ENCODE measurements around the gene TMEM150B.

DNA sequence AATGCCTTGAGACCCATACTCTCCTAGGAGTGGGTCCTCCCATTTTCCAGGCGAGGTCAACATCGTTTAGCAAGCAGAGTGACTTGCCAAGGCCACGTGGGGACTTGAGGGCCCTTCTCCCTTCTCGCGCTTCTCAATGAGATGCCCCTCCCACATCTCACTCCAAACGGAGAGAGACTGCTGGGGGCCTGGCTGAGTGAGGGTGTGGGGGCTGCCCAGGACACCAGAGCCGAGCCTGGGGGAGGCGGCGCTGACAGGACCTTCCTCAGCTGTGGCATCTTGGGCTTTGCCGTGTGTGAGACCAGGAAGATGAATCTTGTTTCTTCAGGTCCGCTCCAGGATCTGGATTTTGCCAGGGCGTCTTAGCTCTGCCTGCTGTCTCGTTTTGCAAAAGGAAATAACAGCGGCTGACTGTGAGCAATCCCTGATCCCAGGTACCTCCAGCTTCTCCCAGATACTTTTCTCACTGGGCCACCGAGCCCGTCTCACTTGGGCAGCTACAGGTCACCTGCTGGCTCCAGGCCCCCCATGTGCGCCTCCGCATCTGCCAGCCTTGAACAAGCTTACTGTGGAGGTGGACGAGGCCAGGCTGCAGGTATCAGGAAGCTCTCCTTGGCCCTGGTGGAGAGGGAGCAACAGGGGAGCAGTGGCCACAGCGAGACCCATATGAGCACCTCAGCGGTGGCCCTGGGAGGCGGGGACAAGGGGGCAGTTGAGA lies 23.3 kb upstream of the TMEM150B start:
- TF ChIP-seq, protein P1, sequence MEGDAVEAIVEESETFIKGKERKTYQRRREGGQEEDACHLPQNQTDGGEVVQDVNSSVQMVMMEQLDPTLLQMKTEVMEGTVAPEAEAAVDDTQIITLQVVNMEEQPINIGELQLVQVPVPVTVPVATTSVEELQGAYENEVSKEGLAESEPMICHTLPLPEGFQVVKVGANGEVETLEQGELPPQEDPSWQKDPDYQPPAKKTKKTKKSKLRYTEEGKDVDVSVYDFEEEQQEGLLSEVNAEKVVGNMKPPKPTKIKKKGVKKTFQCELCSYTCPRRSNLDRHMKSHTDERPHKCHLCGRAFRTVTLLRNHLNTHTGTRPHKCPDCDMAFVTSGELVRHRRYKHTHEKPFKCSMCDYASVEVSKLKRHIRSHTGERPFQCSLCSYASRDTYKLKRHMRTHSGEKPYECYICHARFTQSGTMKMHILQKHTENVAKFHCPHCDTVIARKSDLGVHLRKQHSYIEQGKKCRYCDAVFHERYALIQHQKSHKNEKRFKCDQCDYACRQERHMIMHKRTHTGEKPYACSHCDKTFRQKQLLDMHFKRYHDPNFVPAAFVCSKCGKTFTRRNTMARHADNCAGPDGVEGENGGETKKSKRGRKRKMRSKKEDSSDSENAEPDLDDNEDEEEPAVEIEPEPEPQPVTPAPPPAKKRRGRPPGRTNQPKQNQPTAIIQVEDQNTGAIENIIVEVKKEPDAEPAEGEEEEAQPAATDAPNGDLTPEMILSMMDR (IDR thresholded peaks at IDR 0.05): no peak
- TF ChIP-seq POLR2A (IDR thresholded peaks at IDR 0.05): no peak

Data from adrenal gland (tissue), 5 donors.